Pancreas (tissue), 10 donors: Measurements from ENCODE around the gene PLA2G4B. TPM values are rescaled to one million over a fixed set of nuclear protein-coding genes. Genes with fewer than 3 reads are reported as not detected.
A peak's percentile ranks its signal among the peaks of the same experiment; 100 is the strongest.
"Not testable (repeated sequence)": the region's sequence is repeated elsewhere in the genome, so short reads cannot be mapped to it uniquely, and the experiment has no call there.

Source experiments
- ATAC-seq, 4 donors: fragments of 200-7000 bp; cut with Tn5 transposase; one replicate each; pipeline versions ENCODE4 v1.8.0 to v1.9.1; 2020; ENCODE audit warnings: mild to moderate bottlenecking in 4 of 4, moderate library complexity in 4 of 4
- DNase-seq, 6 donors: peaks; one replicate each; pipeline ENCODE4 v3.0.0-alpha.2; 2020
- FAIRE-seq: peaks from 2 replicates; lab custom pipeline; 2012; peaks lifted over from hg19 to GRCh38; lab: Jason Lieb, UNC
- H3K27ac ChIP-seq, 4 donors: fragments of 200-600 bp; sonication (generic); 1 replicate in 3 of 4; 2 replicates in 1 of 4; pipeline versions ENCODE4 v1.5.0 to v1.8.0; 2020
- H3K27me3 ChIP-seq, 4 donors: fragments of 200-600 bp; one replicate each; pipeline ENCODE4 v1.8.0; 2021
- H3K36me3 ChIP-seq, 3 donors: fragments of 200-600 bp; sonication (generic) in 1 of 3; one replicate each; pipeline versions ENCODE4 v1.5.0 to v1.8.0; 2020 to 2021
- H3K4me1 ChIP-seq, 3 donors: fragments of 200-600 bp; one replicate each; pipeline ENCODE4 v1.8.0; 2021
- H3K4me3 ChIP-seq, 4 donors: fragments of 200-600 bp; sonication (generic) in 2 of 4; one replicate each; pipeline versions ENCODE4 v1.5.0 to v1.8.0; 2020 to 2021
- H3K9me3 ChIP-seq, 4 donors: fragments of 200-600 bp; one replicate each; pipeline ENCODE4 v1.8.0; 2021
- CTCF ChIP-seq, 4 donors: fragments of 200-600 bp; sonication (generic) in 3 of 4; IDR thresholded peaks; one replicate each; pipeline versions ENCODE4 v1.5.0 to v1.8.0; 2021; ENCODE audit warnings: antibody characterized with exemption in 4 of 4
- WGBS, 2 donors: extraction: QIAGEN DNeasy Blood & Tissue Kit; methylation state at CpG; one replicate each; pipeline ENCODE4 v1.1.7; 2013; 5-methylcytosine and 5-hydroxymethylcytosine counted together
- intact Hi-C, 3 donors: fragments of 100-400 bp; cut with DNase I; formaldehyde crosslinking; loops; one replicate each; pipeline versions ENCODE4 v1.11.1 to v1.14.2; 2022
- polyA plus RNA-seq, 2 donors: library from polyadenylated mRNA; stranded (reverse); fragments of 200-250 nt; gene quantifications; one replicate each; pipeline ENCODE4 v1.2.3, GENCODE V29; 2013
- total RNA-seq, 6 donors: library from RNA; stranded (reverse); fragmentation: NEBNext Ultra II Directional in 4 of 6; extraction: Animal tissue kit (Norgen Biotek cat#: 25700) in 4 of 6; gene quantifications; one replicate each; pipeline versions ENCODE4 v1.2.1 to v1.2.4, GENCODE V29; 2021 to 2023
- donor health status: healthy with polysubstance abuse.
- donor health status: DM: no; HTN: no; CAD: no; lungs with moderate emphysema.
- donor health status: DM: no; HTN: no; CAD: no.
- donor health status: control.
- donor health status: control.
- donor health status: Bipolar disorder and iron deficiency.
- donor health status: DM: yes; HTN: yes; CAD: no.
- donor health status: DM: no; HTN: no; CAD: no.
- donor health status: DM: no; HTN: no; CAD: no.
- donor health status: DM: yes; HTN: yes; CAD: no.

The PLA2G4B gene
- total and polyA plus RNA-seq, 8 donors: 3.5 to 56.8 (median 6.4) TPM

GRCh38 chr15:41827290-41827879, 11.3 kb upstream of the PLA2G4B start:
- DNase-seq: peak in 2 of 6 donors; percentile 30 to 36
- no peak for FAIRE-seq
- peak overlapping the region; percentile 21 to 76 (median 51) for H3K4me3 ChIP-seq
- TF ChIP-seq CTCF (IDR thresholded peaks at IDR 0.05): no peak
- intact Hi-C loops: no loop called here
- H3K27ac ChIP-seq: no peak overlapping the region
- H3K27me3 ChIP-seq: no peaks in the 10 kb centered on the region
- H3K9me3 ChIP-seq: no peaks in the 10 kb centered on the region
- ATAC-seq: peak; percentile 3 to 12 (median 8)
- peaks cover 0 to 4% (median 0%) of the 10 kb centered on the region in 3 donors for H3K36me3 ChIP-seq
- H3K4me1 ChIP-seq: peaks cover 5 to 7% (median 6%) of the 10 kb centered on the region in 3 donors
- 7 to 9% methylated on average over 36 to 37 of the region's 37 CpGs for WGBS, 2 donors

- ATAC-seq (peak; percentile 95 to 98 (median 96)), FAIRE-seq (no peak), DNase-seq (peak; percentile 94 to 99 (median 98))
- Histone ChIP-seq H3K36me3 (no peaks in the 10 kb centered on the region), H3K4me3 (peak within 1 kb of the TSS; percentile 72 to 76 (median 76)), H3K4me1 (peaks cover 5 to 7% (median 6%) of the 10 kb centered on the region in 3 donors), H3K27ac (peak within 1 kb of the TSS; percentile 65 to 73 (median 68)), H3K27me3 (no peaks in the 10 kb centered on the region), H3K9me3 (no peaks in the 10 kb centered on the region)
- intact Hi-C loops: no loop called here
- TF ChIP-seq CTCF (IDR thresholded peaks at IDR 0.05): no peak
- 0 to 1% methylated on average over 48 to 66 of the region's 66 CpGs for WGBS, 2 donors
Observed at GRCh38 chr15:41827880-41828806, 10.5 kb upstream of the PLA2G4B start, which contains the start of gene JMJD7. JMJD7 (plus strand) TSS chr15:41828092; CDS start chr15:41828125, 33 bp downstream.

- Histone ChIP-seq H3K36me3 (no peaks in the 10 kb centered on the region), H3K4me3 (peak overlapping the region; percentile 72 to 76 (median 76)), H3K4me1 (peaks cover 5 to 7% (median 6%) of the 10 kb centered on the region in 3 donors), H3K9me3 (no peaks in the 10 kb centered on the region), H3K27me3 (no peaks in the 10 kb centered on the region), H3K27ac (no peak overlapping the region)
- DNase-seq (no peak), FAIRE-seq (no peak), ATAC-seq (peak in 1 of 4 donors; percentile 1)
- 3 to 4% methylated on average over 6 of the region's 6 CpGs for WGBS, 2 donors
- intact Hi-C loops: no loop called here
- no peak for TF ChIP-seq CTCF (IDR thresholded peaks at IDR 0.05)
Observed at GRCh38 chr15:41828807-41829141, 9.9 kb upstream of the PLA2G4B start.

- WGBS, 2 donors: 89 to 90% methylated on average over 13 of the region's 13 CpGs
- ATAC-seq: no peak
- FAIRE-seq: no peak
- TF ChIP-seq CTCF (IDR thresholded peaks at IDR 0.05): no peak
- H3K4me3 ChIP-seq: no peak overlapping the region
- H3K9me3 ChIP-seq: no peaks in the 10 kb centered on the region
- peaks cover 5 to 7% (median 6%) of the 10 kb centered on the region in 3 donors for H3K4me1 ChIP-seq
- DNase-seq: peak in 1 of 6 donors; percentile 56
- H3K27me3 ChIP-seq: no peaks in the 10 kb centered on the region
- H3K36me3 ChIP-seq: no peaks in the 10 kb centered on the region
- intact Hi-C loops: loop anchor here in 1 of 3 donors (5.0 kb wide), 1 partner anchor 37 kb away; no protein-coding TSS in a partner anchor
- H3K27ac ChIP-seq: no peak overlapping the region
Observed at GRCh38 chr15:41829959-41830646, 8.5 kb upstream of the PLA2G4B start.

GRCh38 chr15:41831291-41831690, 7.4 kb upstream of the PLA2G4B start:
- not testable (repeated sequence) for H3K36me3 ChIP-seq, ATAC-seq, DNase-seq, FAIRE-seq, H3K4me1 ChIP-seq, H3K9me3 ChIP-seq, H3K27me3 ChIP-seq, H3K27ac ChIP-seq, H3K4me3 ChIP-seq
- intact Hi-C loops: loop anchor here in 1 of 3 donors (5.0 kb wide), 1 partner anchor 36 kb away; no protein-coding TSS in a partner anchor
- 80 to 86% methylated on average over 4 of the region's 4 CpGs for WGBS, 2 donors
